HL-60/S4 treated with retinoic acid at 250 ng/mL for 4 days and 3 days (cell line): Measurements from ENCODE around the gene MCAT.
"Not testable (repeated sequence)": the region's sequence is repeated elsewhere in the genome, so short reads cannot be mapped to it uniquely, and the experiment has no call there.

Experiments used
- in situ Hi-C: fragments of 300-500 bp; cut with MboI; formaldehyde crosslinking; loops from 2 replicates; pipeline ENCODE4 v1.7.0; 2022; ENCODE audit warnings: low sequenced_read_pairs

The MCAT gene

GRCh38 chr22:43127166-43127908 is 15.9 kb downstream of the MCAT start:
- in situ Hi-C loops, result no loop called here

- in situ Hi-C loops, result no loop called here
Measured at GRCh38 chr22:43126501-43127165, 16.6 kb downstream of the MCAT start.

- in situ Hi-C loops, result no loop called here
Measured at GRCh38 chr22:43118953-43119458, 24.2 kb downstream of the MCAT start.

- in situ Hi-C loops, result no loop called here
Measured at GRCh38 chr22:43118024-43118849, 25.0 kb downstream of the MCAT start.

- in situ Hi-C loops, result no loop called here
Measured at GRCh38 chr22:43116932-43117331, 26.3 kb downstream of the MCAT start.

- in situ Hi-C loops, result no loop called here
Measured at GRCh38 chr22:43114958-43115357, 28.2 kb downstream of the MCAT start.

GRCh38 chr22:43113526-43114251 is 29.5 kb downstream of the MCAT start:
- in situ Hi-C loops, result no loop called here

- in situ Hi-C loops, result no loop called here
Measured at GRCh38 chr22:43110927-43111623, 32.1 kb downstream of the MCAT start.

GRCh38 chr22:43110444-43110926 is 32.7 kb downstream of the MCAT start, which contains the start of gene BIK:
Gene BIK, plus strand, starts transcription at chr22:43110750. Its CDS starts 13,273 bp downstream, at chr22:43124023.
- in situ Hi-C loops, result no loop called here

- in situ Hi-C loops, result no loop called here
Measured at GRCh38 chr22:43109921-43110443, 33.2 kb downstream of the MCAT start.

GRCh38 chr22:43109511-43109910 is 33.7 kb downstream of the MCAT start:
- in situ Hi-C loops, result no loop called here

- in situ Hi-C loops, result no loop called here
Measured at GRCh38 chr22:43106302-43106701, 36.9 kb downstream of the MCAT start.

GRCh38 chr22:43104950-43105349 is 38.2 kb downstream of the MCAT start:
- in situ Hi-C loops, result not testable (repeated sequence)

- in situ Hi-C loops, result not testable (repeated sequence)
Measured at GRCh38 chr22:43104056-43104625, 39.1 kb downstream of the MCAT start.

GRCh38 chr22:43101306-43101705 is 41.9 kb downstream of the MCAT start:
- in situ Hi-C loops, result no loop called here

GRCh38 chr22:43100225-43100624 is 43.0 kb downstream of the MCAT start:
- in situ Hi-C loops, result no loop called here

- in situ Hi-C loops, result no loop called here
Measured at GRCh38 chr22:43099095-43099494, 44.1 kb downstream of the MCAT start.

- in situ Hi-C loops, result no loop called here
Measured at GRCh38 chr22:43098356-43098755, 44.8 kb downstream of the MCAT start.

- in situ Hi-C loops, result no loop called here
Measured at GRCh38 chr22:43096420-43096819, 46.8 kb downstream of the MCAT start.
